ENCODE data around the gene ANKUB1. TPM values are rescaled to one million over a fixed set of nuclear protein-coding genes. Genes with fewer than 3 reads are reported as not detected.

ANKUB1 gene
- total RNA-seq, 1 experiment from 2014 or later, result not detected

DNA sequence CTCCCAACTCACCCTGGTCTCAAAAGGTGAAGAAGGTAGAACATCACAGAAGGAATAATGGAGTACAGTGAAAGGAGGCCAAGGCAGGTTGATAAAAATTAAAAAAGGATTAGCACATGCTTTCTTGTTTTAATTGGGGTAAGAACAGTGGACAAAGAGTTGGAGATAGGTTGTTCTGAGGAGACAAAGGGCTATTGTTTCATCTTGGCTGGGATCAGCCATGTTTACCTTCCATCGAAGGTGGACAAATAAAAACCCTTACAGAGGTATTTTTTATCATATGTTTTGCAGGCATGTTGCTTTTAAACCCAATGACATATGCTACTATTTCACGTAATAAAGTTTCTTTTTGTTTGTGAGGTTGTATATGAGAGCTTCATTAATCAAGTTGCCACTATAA, 53.0 kb downstream of the ANKUB1 start:
- DNase-seq (ENCODE audit: low spot score), result no peak
- TF ChIP-seq JUN (CRISPR knock-in tag; IDR thresholded peaks at IDR 0.05) (no peak), ZNF121 (CRISPR knock-in tag; IDR thresholded peaks at IDR 0.05) (no peak), ZNF232 (CRISPR knock-in tag; IDR thresholded peaks at IDR 0.05) (no peak), ATF1 (CRISPR knock-in tag; IDR thresholded peaks at IDR 0.05) (no peak), NR1H2 (CRISPR knock-in tag; IDR thresholded peaks at IDR 0.05) (no peak), ESRRA (CRISPR knock-in tag; IDR thresholded peaks at IDR 0.05; ENCODE audit: borderline replicate concordance) (no peak)
- TF ChIP-seq, protein P1, sequence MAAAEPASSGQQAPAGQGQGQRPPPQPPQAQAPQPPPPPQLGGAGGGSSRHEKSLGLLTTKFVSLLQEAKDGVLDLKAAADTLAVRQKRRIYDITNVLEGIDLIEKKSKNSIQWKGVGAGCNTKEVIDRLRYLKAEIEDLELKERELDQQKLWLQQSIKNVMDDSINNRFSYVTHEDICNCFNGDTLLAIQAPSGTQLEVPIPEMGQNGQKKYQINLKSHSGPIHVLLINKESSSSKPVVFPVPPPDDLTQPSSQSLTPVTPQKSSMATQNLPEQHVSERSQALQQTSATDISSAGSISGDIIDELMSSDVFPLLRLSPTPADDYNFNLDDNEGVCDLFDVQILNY (CRISPR knock-in tag; IDR thresholded peaks at IDR 0.05), result no peak
- TF ChIP-seq, protein P2, sequence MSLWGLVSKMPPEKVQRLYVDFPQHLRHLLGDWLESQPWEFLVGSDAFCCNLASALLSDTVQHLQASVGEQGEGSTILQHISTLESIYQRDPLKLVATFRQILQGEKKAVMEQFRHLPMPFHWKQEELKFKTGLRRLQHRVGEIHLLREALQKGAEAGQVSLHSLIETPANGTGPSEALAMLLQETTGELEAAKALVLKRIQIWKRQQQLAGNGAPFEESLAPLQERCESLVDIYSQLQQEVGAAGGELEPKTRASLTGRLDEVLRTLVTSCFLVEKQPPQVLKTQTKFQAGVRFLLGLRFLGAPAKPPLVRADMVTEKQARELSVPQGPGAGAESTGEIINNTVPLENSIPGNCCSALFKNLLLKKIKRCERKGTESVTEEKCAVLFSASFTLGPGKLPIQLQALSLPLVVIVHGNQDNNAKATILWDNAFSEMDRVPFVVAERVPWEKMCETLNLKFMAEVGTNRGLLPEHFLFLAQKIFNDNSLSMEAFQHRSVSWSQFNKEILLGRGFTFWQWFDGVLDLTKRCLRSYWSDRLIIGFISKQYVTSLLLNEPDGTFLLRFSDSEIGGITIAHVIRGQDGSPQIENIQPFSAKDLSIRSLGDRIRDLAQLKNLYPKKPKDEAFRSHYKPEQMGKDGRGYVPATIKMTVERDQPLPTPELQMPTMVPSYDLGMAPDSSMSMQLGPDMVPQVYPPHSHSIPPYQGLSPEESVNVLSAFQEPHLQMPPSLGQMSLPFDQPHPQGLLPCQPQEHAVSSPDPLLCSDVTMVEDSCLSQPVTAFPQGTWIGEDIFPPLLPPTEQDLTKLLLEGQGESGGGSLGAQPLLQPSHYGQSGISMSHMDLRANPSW (CRISPR knock-in tag; conservative IDR thresholded peaks at IDR 0.05; ENCODE audit: low read depth), result no peak
- TF ChIP-seq, protein P3, sequence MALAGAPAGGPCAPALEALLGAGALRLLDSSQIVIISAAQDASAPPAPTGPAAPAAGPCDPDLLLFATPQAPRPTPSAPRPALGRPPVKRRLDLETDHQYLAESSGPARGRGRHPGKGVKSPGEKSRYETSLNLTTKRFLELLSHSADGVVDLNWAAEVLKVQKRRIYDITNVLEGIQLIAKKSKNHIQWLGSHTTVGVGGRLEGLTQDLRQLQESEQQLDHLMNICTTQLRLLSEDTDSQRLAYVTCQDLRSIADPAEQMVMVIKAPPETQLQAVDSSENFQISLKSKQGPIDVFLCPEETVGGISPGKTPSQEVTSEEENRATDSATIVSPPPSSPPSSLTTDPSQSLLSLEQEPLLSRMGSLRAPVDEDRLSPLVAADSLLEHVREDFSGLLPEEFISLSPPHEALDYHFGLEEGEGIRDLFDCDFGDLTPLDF (CRISPR knock-in tag; IDR thresholded peaks at IDR 0.05), result no peak
- TF ChIP-seq, protein P4, sequence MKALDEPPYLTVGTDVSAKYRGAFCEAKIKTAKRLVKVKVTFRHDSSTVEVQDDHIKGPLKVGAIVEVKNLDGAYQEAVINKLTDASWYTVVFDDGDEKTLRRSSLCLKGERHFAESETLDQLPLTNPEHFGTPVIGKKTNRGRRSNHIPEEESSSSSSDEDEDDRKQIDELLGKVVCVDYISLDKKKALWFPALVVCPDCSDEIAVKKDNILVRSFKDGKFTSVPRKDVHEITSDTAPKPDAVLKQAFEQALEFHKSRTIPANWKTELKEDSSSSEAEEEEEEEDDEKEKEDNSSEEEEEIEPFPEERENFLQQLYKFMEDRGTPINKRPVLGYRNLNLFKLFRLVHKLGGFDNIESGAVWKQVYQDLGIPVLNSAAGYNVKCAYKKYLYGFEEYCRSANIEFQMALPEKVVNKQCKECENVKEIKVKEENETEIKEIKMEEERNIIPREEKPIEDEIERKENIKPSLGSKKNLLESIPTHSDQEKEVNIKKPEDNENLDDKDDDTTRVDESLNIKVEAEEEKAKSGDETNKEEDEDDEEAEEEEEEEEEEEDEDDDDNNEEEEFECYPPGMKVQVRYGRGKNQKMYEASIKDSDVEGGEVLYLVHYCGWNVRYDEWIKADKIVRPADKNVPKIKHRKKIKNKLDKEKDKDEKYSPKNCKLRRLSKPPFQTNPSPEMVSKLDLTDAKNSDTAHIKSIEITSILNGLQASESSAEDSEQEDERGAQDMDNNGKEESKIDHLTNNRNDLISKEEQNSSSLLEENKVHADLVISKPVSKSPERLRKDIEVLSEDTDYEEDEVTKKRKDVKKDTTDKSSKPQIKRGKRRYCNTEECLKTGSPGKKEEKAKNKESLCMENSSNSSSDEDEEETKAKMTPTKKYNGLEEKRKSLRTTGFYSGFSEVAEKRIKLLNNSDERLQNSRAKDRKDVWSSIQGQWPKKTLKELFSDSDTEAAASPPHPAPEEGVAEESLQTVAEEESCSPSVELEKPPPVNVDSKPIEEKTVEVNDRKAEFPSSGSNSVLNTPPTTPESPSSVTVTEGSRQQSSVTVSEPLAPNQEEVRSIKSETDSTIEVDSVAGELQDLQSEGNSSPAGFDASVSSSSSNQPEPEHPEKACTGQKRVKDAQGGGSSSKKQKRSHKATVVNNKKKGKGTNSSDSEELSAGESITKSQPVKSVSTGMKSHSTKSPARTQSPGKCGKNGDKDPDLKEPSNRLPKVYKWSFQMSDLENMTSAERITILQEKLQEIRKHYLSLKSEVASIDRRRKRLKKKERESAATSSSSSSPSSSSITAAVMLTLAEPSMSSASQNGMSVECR (CRISPR knock-in tag; IDR thresholded peaks at IDR 0.05; ENCODE audit: borderline replicate concordance), result no peak
- TF ChIP-seq, protein P5, sequence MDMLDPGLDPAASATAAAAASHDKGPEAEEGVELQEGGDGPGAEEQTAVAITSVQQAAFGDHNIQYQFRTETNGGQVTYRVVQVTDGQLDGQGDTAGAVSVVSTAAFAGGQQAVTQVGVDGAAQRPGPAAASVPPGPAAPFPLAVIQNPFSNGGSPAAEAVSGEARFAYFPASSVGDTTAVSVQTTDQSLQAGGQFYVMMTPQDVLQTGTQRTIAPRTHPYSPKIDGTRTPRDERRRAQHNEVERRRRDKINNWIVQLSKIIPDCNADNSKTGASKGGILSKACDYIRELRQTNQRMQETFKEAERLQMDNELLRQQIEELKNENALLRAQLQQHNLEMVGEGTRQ (CRISPR knock-in tag; IDR thresholded peaks at IDR 0.05), result no peak
- H3K27me3 Mint-ChIP-seq (ENCODE audit: low read depth), result no peaks in the 10 kb centered on the region
- H3K9me3 Mint-ChIP-seq, result no peaks in the 10 kb centered on the region
- ChIA-PET CTCF (no interaction called here), POLR2A (no interaction called here)
- H3K36me3 Mint-ChIP-seq, result peaks cover 12% of the 10 kb centered on the region
- H3K27ac Mint-ChIP-seq, result no peak overlapping the region
- no peak for ATAC-seq
- no peaks in the 10 kb centered on the region for H3K4me1 Mint-ChIP-seq
- H3K4me3 Mint-ChIP-seq, result no peak overlapping the region

DNA sequence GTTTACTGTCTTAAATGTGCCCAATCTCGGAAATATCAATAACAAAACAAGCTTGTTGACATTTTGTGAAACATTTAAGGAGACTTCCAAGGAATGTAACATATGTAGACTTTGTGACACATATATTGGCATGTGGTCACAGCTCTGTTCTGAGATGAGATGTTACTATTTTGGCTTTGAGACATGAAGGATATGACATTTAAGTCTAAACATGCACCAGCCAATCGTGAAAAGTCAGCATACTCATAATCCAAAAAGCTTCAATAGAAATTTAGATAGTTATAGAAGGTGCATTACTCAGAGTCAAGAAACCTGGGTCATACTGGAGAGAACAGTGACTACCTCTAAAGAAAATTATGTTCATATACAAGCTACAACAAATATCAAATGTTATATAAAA, 53.5 kb downstream of the ANKUB1 start:
- H3K9me3 Mint-ChIP-seq, result no peaks in the 10 kb centered on the region
- H3K27me3 Mint-ChIP-seq (ENCODE audit: low read depth), result no peaks in the 10 kb centered on the region
- H3K36me3 Mint-ChIP-seq, result peaks cover 12% of the 10 kb centered on the region; the same call in 1 of the 2 replicates
- H3K4me3 Mint-ChIP-seq, result no peak overlapping the region
- no peak overlapping the region for H3K27ac Mint-ChIP-seq
- ChIA-PET POLR2A (no interaction called here), CTCF (no interaction called here)
- ATAC-seq, result no peak
- DNase-seq (ENCODE audit: low spot score), result no peak
- no peaks in the 10 kb centered on the region for H3K4me1 Mint-ChIP-seq
- TF ChIP-seq, protein P6, sequence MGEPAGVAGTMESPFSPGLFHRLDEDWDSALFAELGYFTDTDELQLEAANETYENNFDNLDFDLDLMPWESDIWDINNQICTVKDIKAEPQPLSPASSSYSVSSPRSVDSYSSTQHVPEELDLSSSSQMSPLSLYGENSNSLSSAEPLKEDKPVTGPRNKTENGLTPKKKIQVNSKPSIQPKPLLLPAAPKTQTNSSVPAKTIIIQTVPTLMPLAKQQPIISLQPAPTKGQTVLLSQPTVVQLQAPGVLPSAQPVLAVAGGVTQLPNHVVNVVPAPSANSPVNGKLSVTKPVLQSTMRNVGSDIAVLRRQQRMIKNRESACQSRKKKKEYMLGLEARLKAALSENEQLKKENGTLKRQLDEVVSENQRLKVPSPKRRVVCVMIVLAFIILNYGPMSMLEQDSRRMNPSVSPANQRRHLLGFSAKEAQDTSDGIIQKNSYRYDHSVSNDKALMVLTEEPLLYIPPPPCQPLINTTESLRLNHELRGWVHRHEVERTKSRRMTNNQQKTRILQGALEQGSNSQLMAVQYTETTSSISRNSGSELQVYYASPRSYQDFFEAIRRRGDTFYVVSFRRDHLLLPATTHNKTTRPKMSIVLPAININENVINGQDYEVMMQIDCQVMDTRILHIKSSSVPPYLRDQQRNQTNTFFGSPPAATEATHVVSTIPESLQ (CRISPR knock-in tag; IDR thresholded peaks at IDR 0.05), result no peak
- TF ChIP-seq, protein P7, sequence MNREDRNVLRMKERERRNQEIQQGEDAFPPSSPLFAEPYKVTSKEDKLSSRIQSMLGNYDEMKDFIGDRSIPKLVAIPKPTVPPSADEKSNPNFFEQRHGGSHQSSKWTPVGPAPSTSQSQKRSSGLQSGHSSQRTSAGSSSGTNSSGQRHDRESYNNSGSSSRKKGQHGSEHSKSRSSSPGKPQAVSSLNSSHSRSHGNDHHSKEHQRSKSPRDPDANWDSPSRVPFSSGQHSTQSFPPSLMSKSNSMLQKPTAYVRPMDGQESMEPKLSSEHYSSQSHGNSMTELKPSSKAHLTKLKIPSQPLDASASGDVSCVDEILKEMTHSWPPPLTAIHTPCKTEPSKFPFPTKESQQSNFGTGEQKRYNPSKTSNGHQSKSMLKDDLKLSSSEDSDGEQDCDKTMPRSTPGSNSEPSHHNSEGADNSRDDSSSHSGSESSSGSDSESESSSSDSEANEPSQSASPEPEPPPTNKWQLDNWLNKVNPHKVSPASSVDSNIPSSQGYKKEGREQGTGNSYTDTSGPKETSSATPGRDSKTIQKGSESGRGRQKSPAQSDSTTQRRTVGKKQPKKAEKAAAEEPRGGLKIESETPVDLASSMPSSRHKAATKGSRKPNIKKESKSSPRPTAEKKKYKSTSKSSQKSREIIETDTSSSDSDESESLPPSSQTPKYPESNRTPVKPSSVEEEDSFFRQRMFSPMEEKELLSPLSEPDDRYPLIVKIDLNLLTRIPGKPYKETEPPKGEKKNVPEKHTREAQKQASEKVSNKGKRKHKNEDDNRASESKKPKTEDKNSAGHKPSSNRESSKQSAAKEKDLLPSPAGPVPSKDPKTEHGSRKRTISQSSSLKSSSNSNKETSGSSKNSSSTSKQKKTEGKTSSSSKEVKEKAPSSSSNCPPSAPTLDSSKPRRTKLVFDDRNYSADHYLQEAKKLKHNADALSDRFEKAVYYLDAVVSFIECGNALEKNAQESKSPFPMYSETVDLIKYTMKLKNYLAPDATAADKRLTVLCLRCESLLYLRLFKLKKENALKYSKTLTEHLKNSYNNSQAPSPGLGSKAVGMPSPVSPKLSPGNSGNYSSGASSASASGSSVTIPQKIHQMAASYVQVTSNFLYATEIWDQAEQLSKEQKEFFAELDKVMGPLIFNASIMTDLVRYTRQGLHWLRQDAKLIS (CRISPR knock-in tag; IDR thresholded peaks at IDR 0.05; ENCODE audit: borderline replicate concordance), result no peak
- no peak for TF ChIP-seq GABPB1 (CRISPR knock-in tag; IDR thresholded peaks at IDR 0.05)
- TF ChIP-seq, protein P8, sequence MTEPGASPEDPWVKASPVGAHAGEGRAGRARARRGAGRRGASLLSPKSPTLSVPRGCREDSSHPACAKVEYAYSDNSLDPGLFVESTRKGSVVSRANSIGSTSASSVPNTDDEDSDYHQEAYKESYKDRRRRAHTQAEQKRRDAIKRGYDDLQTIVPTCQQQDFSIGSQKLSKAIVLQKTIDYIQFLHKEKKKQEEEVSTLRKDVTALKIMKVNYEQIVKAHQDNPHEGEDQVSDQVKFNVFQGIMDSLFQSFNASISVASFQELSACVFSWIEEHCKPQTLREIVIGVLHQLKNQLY (CRISPR knock-in tag; IDR thresholded peaks at IDR 0.05), result no peak
- no peak for TF ChIP-seq ZNF423 (CRISPR knock-in tag; IDR thresholded peaks at IDR 0.05)
- no peak for TF ChIP-seq ZNF138 (CRISPR knock-in tag; conservative IDR thresholded peaks at IDR 0.05)
- TF ChIP-seq RORB (CRISPR knock-in tag; IDR thresholded peaks at IDR 0.05), result no peak
- TF ChIP-seq MYBL2 (CRISPR knock-in tag; IDR thresholded peaks at IDR 0.05), result no peak

Data from WTC11 (cell line).